Dedifferentiated amniotic fluid mesenchymal stem cell (primary cell): ENCODE measurements around the gene TIMM8A.

ENCODE experiments used
- DNase-seq: peaks from one replicate; pipeline ENCODE4 v3.0.0-alpha.2; 2016; ENCODE audit errors: extremely low spot score

The TIMM8A gene

GRCh38 chrX:101348452-101349192 is at the start of gene TIMM8A:
TIMM8A (minus strand) TSS chrX:101348742; CDS start chrX:101348664, 78 bp downstream.
- peak; percentile 48 for DNase-seq

GRCh38 chrX:101397779-101398178 is 49.2 kb upstream of the TIMM8A start:
- DNase-seq: no peak

- no peak for DNase-seq
Measured at GRCh38 chrX:101395789-101396188, 47.2 kb upstream of the TIMM8A start.

- DNase-seq: no peak
Measured at GRCh38 chrX:101394372-101394771, 45.8 kb upstream of the TIMM8A start.

- no peak for DNase-seq
Measured at GRCh38 chrX:101393530-101394305, 45.2 kb upstream of the TIMM8A start.

GRCh38 chrX:101391831-101392230 is 43.3 kb upstream of the TIMM8A start:
- DNase-seq: no peak

- peak; percentile 81 for DNase-seq
Measured at GRCh38 chrX:101390664-101391525, 42.4 kb upstream of the TIMM8A start, which contains the start of gene RPL36A. RPL36A (plus strand) TSS chrX:101391011; CDS start chrX:101391044, 33 bp downstream.

- no peak for DNase-seq
Measured at GRCh38 chrX:101388604-101389003, 40.1 kb upstream of the TIMM8A start.

- no peak for DNase-seq
Measured at GRCh38 chrX:101386542-101386885, 38.0 kb upstream of the TIMM8A start.

GRCh38 chrX:101385795-101386541 is 37.4 kb upstream of the TIMM8A start, which contains the start of gene BTK:
BTK (minus strand) TSS chrX:101386191; CDS start chrX:101375284, 10,907 bp downstream.
- DNase-seq: no peak

- no peak for DNase-seq
Measured at GRCh38 chrX:101385026-101385684, 36.6 kb upstream of the TIMM8A start.

- DNase-seq: no peak
Measured at GRCh38 chrX:101383679-101384205, 35.2 kb upstream of the TIMM8A start.

- no peak for DNase-seq
Measured at GRCh38 chrX:101377547-101377946, 29.0 kb upstream of the TIMM8A start.

- DNase-seq: no peak
Measured at GRCh38 chrX:101370888-101371504, 22.5 kb upstream of the TIMM8A start.

GRCh38 chrX:101369687-101370086 is 21.1 kb upstream of the TIMM8A start:
- no peak for DNase-seq

- no peak for DNase-seq
Measured at GRCh38 chrX:101368800-101369199, 20.3 kb upstream of the TIMM8A start.

GRCh38 chrX:101365301-101365795 is 16.8 kb upstream of the TIMM8A start:
- no peak for DNase-seq

GRCh38 chrX:101362757-101363156 is 14.2 kb upstream of the TIMM8A start:
- no peak for DNase-seq

GRCh38 chrX:101362116-101362515 is 13.6 kb upstream of the TIMM8A start:
- DNase-seq: no peak

GRCh38 chrX:101360390-101360789 is 11.8 kb upstream of the TIMM8A start:
- DNase-seq: no peak
